Fibroblast of lung (primary cell): ENCODE measurements around the gene FANCG.

Source experiments
- CTCF ChIP-seq, 2 donors: IDR thresholded peaks in 1 of 2; conservative IDR thresholded peaks in 1 of 2; 1 replicate in 1 of 2; 2 replicates in 1 of 2; pipeline ENCODE4 v1.5.1; 2011 to 2012; ENCODE audit warnings: low read length in 2 of 2, control low read depth in 1 of 2, inconsistent platforms in 1 of 2, low read depth in 1 of 2, mild to moderate bottlenecking in 1 of 2
- EZH2 ChIP-seq: IDR thresholded peaks from 2 replicates; pipeline ENCODE4 v1.5.1; 2012; ENCODE audit warnings: low read length, control low read depth, mild to moderate bottlenecking; ENCODE audit errors: missing control alignments

- TF ChIP-seq CTCF (conservative IDR thresholded peaks at IDR 0.05 in 1 of 2, IDR thresholded peaks at IDR 0.05 in 1 of 2; ENCODE audit: low read depth in 1 of 2, low read length in 2 of 2) (no peak), EZH2 (no peak)
Measured at GRCh38 chr9:35042891-35043545, 36.7 kb downstream of the FANCG start.
